Keratinocyte (primary cell): ENCODE measurements around the gene ATP2B1. TPM values are rescaled to one million over a fixed set of nuclear protein-coding genes. Genes with fewer than 3 reads are reported as not detected.

Source experiments
- DNase-seq: peaks from one replicate; pipeline ENCODE4 v3.0.0-alpha.2; 2011; ENCODE audit warnings: low read depth, missing footprints, low spot score
- FAIRE-seq: peaks from 2 replicates; lab custom pipeline; 2011; peaks lifted over from hg19 to GRCh38; lab: Jason Lieb, UNC
- H2AFZ ChIP-seq: 2 replicates; pipeline ENCODE4 v1.6.0; 2012; ENCODE audit warnings: low read length, control low read depth, inconsistent platforms; ENCODE audit not compliant: control insufficient read depth
- H3K27ac ChIP-seq: 2 replicates; pipeline ENCODE4 v1.5.1; 2011; ENCODE audit warnings: low read length; ENCODE audit not compliant: control insufficient read depth, insufficient read depth
- H3K27me3 ChIP-seq: 3 replicates; pipeline ENCODE4 v1.6.0; 2011; ENCODE audit warnings: low read length; ENCODE audit not compliant: control insufficient read depth, insufficient read depth; ENCODE audit errors: extremely low read depth
- H3K36me3 ChIP-seq, 2 experiments: 2 replicates in 1 of 2; 3 replicates in 1 of 2; pipeline ENCODE4 v1.5.1; 2011; ENCODE audit warnings: low read length in 2 of 2, mild to moderate bottlenecking in 1 of 2; ENCODE audit not compliant: control insufficient read depth in 2 of 2, insufficient read depth in 2 of 2; ENCODE audit errors: extremely low read depth in 1 of 2
- H3K4me1 ChIP-seq: 3 replicates; pipeline ENCODE4 v1.5.1; 2011; ENCODE audit warnings: low read length; ENCODE audit not compliant: control insufficient read depth, insufficient read depth; ENCODE audit errors: extremely low read depth
- H3K4me2 ChIP-seq: 3 replicates; pipeline ENCODE4 v1.6.0; 2011; ENCODE audit warnings: low read depth, low read length; ENCODE audit not compliant: control insufficient read depth, insufficient read depth; ENCODE audit errors: extremely low read depth
- H3K4me3 ChIP-seq, 3 experiments: fragments of 200-600 bp in 1 of 3; sonication (generic) in 1 of 3; 2 replicates in 2 of 3; 3 replicates in 1 of 3; pipeline ENCODE4 v1.5.1; 2011 to 2016; ENCODE audit warnings: low read length in 3 of 3, mild to moderate bottlenecking in 3 of 3, control low read depth in 2 of 3, inconsistent platforms in 1 of 3, low read depth in 1 of 3, mixed read lengths in 1 of 3, mixed run types in 1 of 3, moderate library complexity in 1 of 3; ENCODE audit not compliant: control insufficient read depth in 2 of 3, insufficient read depth in 2 of 3; ENCODE audit errors: extremely low read depth in 1 of 3
- H3K79me2 ChIP-seq: 2 replicates; pipeline ENCODE4 v1.6.0; 2012; ENCODE audit warnings: low read length; ENCODE audit not compliant: control insufficient read depth, insufficient read depth
- H3K9ac ChIP-seq: 3 replicates; pipeline ENCODE4 v1.6.0; 2011; ENCODE audit warnings: low read length; ENCODE audit not compliant: control insufficient read depth, insufficient read depth; ENCODE audit errors: extremely low read depth
- H3K9me1 ChIP-seq: 3 replicates; pipeline ENCODE4 v1.6.0; 2011; ENCODE audit warnings: low read length; ENCODE audit not compliant: control insufficient read depth, insufficient read depth; ENCODE audit errors: extremely low read depth
- H3K9me3 ChIP-seq: 2 replicates; pipeline ENCODE4 v1.5.1; 2012; ENCODE audit warnings: low read depth, low read length; ENCODE audit not compliant: control insufficient read depth
- H4K20me1 ChIP-seq: 3 replicates; pipeline ENCODE4 v1.6.0; 2011; ENCODE audit warnings: low read length; ENCODE audit not compliant: control insufficient read depth, insufficient read depth; ENCODE audit errors: extremely low read depth
- CTCF ChIP-seq, 3 experiments: IDR thresholded peaks in 1 of 3; conservative IDR thresholded peaks in 1 of 3; optimal IDR thresholded peaks in 1 of 3; 2 replicates in 2 of 3; 3 replicates in 1 of 3; pipeline versions ENCODE3 to v1.5.1; 2011; ENCODE audit warnings: low read length in 3 of 3, mild to moderate bottlenecking in 3 of 3, moderate library complexity in 2 of 3, control low read depth in 1 of 3, inconsistent platforms in 1 of 3; ENCODE audit not compliant: insufficient read depth in 2 of 3; ENCODE audit errors: extremely low read depth in 1 of 3
- EZH2 ChIP-seq: IDR thresholded peaks from one replicate; pipeline ENCODE4 v1.6.1; 2012; ENCODE audit warnings: inconsistent platforms, mild to moderate bottlenecking, low read length, moderate library complexity
- dilution Hi-C: fragments of 300-500 bp; cut with MboI; formaldehyde crosslinking; loops from one replicate; pipeline ENCODE4 v1.7.0; 2020; ENCODE audit warnings: low sequenced_read_pairs; ENCODE audit not compliant: extremely low pct_ligation_motif_present
- polyA plus RNA-seq, 5 experiments: library from polyadenylated mRNA; depleted of rRNA in 3 of 5; stranded (reverse) in 3 of 5; stranded (forward) in 1 of 5; unstranded in 1 of 5; fragments of >200 nt; gene quantifications; 1 replicate in 1 of 5; 2 replicates in 3 of 5; 3 replicates in 1 of 5; pipeline versions ENCODE4 v1.2.1 to v1.2.3, GENCODE V29; 2011 to 2012; ENCODE audit warnings: missing spikeins in 2 of 5, low read depth in 1 of 5, low replicate concordance in 1 of 5

ATP2B1 gene
- polyA plus RNA-seq, 1 donor (not counting 4 experiments of a cell fraction or from before 2014, with no cell fraction given) = 24.6 TPM

- no peaks in the 10 kb centered on the region for H3K9me3 ChIP-seq
- no peak overlapping the region for H3K27ac ChIP-seq
- dilution Hi-C loops = no loop called here
- H3K27me3 ChIP-seq = no peaks in the 10 kb centered on the region
- H2AFZ ChIP-seq = no peak overlapping the region
- no peak overlapping the region for H3K9ac ChIP-seq
- TF ChIP-seq CTCF (optimal IDR thresholded peaks at IDR 0.05 in 1 of 3, IDR thresholded peaks at IDR 0.05 in 1 of 3, conservative IDR thresholded peaks at IDR 0.05 in 1 of 3; ENCODE audit: extremely low read depth in 1 of 3, insufficient read depth in 2 of 3, low read length in 3 of 3) (no peak), EZH2 (no peak)
- H3K36me3 ChIP-seq = peaks cover 0 to 1% of the 10 kb centered on the region in 2 experiments
- no peak overlapping the region for H3K4me3 ChIP-seq
- no peak overlapping the region for H3K4me2 ChIP-seq
- H3K79me2 ChIP-seq = peaks cover 21% of the 10 kb centered on the region
- no peak for DNase-seq
- no peaks in the 10 kb centered on the region for H3K4me1 ChIP-seq
- no peak for FAIRE-seq
- no peaks in the 10 kb centered on the region for H3K9me1 ChIP-seq
- peaks cover 5% of the 10 kb centered on the region for H4K20me1 ChIP-seq
Observed at GRCh38 chr12:89655841-89656240, 52.8 kb downstream of the ATP2B1 start.

GRCh38 chr12:89651192-89651591 is 57.4 kb downstream of the ATP2B1 start:
- peaks cover 7% of the 10 kb centered on the region for H3K79me2 ChIP-seq
- peaks cover 7% of the 10 kb centered on the region for H3K4me1 ChIP-seq
- H3K9me1 ChIP-seq = no peaks in the 10 kb centered on the region
- FAIRE-seq (no peak), DNase-seq (no peak)
- no peak overlapping the region for H3K4me2 ChIP-seq
- H3K4me3 ChIP-seq = no peak overlapping the region
- H3K9me3 ChIP-seq = no peaks in the 10 kb centered on the region
- TF ChIP-seq EZH2 = no peak
- no peak for TF ChIP-seq CTCF (optimal IDR thresholded peaks at IDR 0.05 in 1 of 3, IDR thresholded peaks at IDR 0.05 in 1 of 3, conservative IDR thresholded peaks at IDR 0.05 in 1 of 3; ENCODE audit: extremely low read depth in 1 of 3, insufficient read depth in 2 of 3, low read length in 3 of 3)
- H3K27me3 ChIP-seq = no peaks in the 10 kb centered on the region
- dilution Hi-C loops = no loop called here
- H4K20me1 ChIP-seq = no peaks in the 10 kb centered on the region
- no peak overlapping the region for H2AFZ ChIP-seq
- no peak overlapping the region for H3K27ac ChIP-seq
- peaks cover 0 to 1% of the 10 kb centered on the region in 2 experiments for H3K36me3 ChIP-seq
- H3K9ac ChIP-seq = no peak overlapping the region
